Measurements from ENCODE around the gene MAX.

MAX gene

GRCh38 chr14:65079768-65080167 is 22.5 kb downstream of the MAX start:
- no peaks in the 10 kb centered on the region for H3K9me3 ChIP-seq (ENCODE audit: control insufficient read depth, insufficient read depth, low read depth, low read length)
- CTCF ChIA-PET, result no interaction called here
- TF ChIP-seq KLF10 (tag by site-specific recombination; IDR thresholded peaks at IDR 0.05), result no peak
- peaks cover 22 to 85% of the 10 kb centered on the region in 2 experiments for H3K36me3 ChIP-seq (ENCODE audit: control insufficient read depth in 2 of 2, insufficient read depth in 1 of 2, low read length in 2 of 2)
- H3K27ac ChIP-seq (ENCODE audit: extremely low read depth, low read depth, low read length), result no peak overlapping the region
- POLR2A ChIA-PET, result interaction anchor here (0.7 kb wide), 1 partner anchor 23 kb away, joined by 3 read pairs; no protein-coding TSS in a partner anchor
- H3K4me1 ChIP-seq (ENCODE audit: control insufficient read depth, insufficient read depth, low read length), result no peaks in the 10 kb centered on the region
- H3K4me3 ChIP-seq (ENCODE audit: low read depth, low read length), result no peak overlapping the region

- CTCF ChIA-PET, result interaction anchor here (0.6 kb wide), 1 partner anchor 20 kb away, joined by 3 read pairs; no protein-coding TSS in a partner anchor
- POLR2A ChIA-PET, result no interaction called here
- Histone ChIP-seq H3K36me3 (ENCODE audit: control insufficient read depth in 2 of 2, insufficient read depth in 1 of 2, low read length in 2 of 2) (peaks cover 16 to 88% of the 10 kb centered on the region in 2 experiments), H3K27ac (ENCODE audit: extremely low read depth, low read depth, low read length) (no peak overlapping the region), H3K4me3 (ENCODE audit: low read depth, low read length) (no peak overlapping the region), H3K4me1 (ENCODE audit: control insufficient read depth, insufficient read depth, low read length) (no peaks in the 10 kb centered on the region), H3K9me3 (ENCODE audit: control insufficient read depth, insufficient read depth, low read depth, low read length) (no peaks in the 10 kb centered on the region)
- TF ChIP-seq ZNF248 (tag by site-specific recombination; IDR thresholded peaks at IDR 0.05) (no peak), SP3 (tag by site-specific recombination; IDR thresholded peaks at IDR 0.05) (no peak), ZNF768 (tag by site-specific recombination; IDR thresholded peaks at IDR 0.05) (no peak), CTCF (tag by site-specific recombination; IDR thresholded peaks at IDR 0.05) (no peak), ZFP41 (tag by site-specific recombination; IDR thresholded peaks at IDR 0.05; ENCODE audit: borderline replicate concordance) (no peak), PRDM6 (tag by site-specific recombination; IDR thresholded peaks at IDR 0.05) (no peak), ZNF148 (tag by site-specific recombination; IDR thresholded peaks at IDR 0.05; ENCODE audit: borderline replicate concordance) (no peak), ZNF555 (tag by site-specific recombination; conservative IDR thresholded peaks at IDR 0.05) (no peak), MZF1 (tag by site-specific recombination; IDR thresholded peaks at IDR 0.05; ENCODE audit: borderline replicate concordance) (no peak), ZNF350 (tag by site-specific recombination; IDR thresholded peaks at IDR 0.05) (no peak), REPIN1 (tag by site-specific recombination; IDR thresholded peaks at IDR 0.05; ENCODE audit: low read depth) (no peak), OVOL3 (tag by site-specific recombination; IDR thresholded peaks at IDR 0.05) (no peak)
Measured at GRCh38 chr14:65079201-65079600, 23.1 kb downstream of the MAX start.

- Histone ChIP-seq H3K27ac (ENCODE audit: extremely low read depth, low read depth, low read length) (no peak overlapping the region), H3K36me3 (ENCODE audit: control insufficient read depth in 2 of 2, insufficient read depth in 1 of 2, low read length in 2 of 2) (peaks cover 10 to 80% of the 10 kb centered on the region in 2 experiments), H3K9me3 (ENCODE audit: control insufficient read depth, insufficient read depth, low read depth, low read length) (no peaks in the 10 kb centered on the region), H3K4me3 (ENCODE audit: low read depth, low read length) (no peak overlapping the region), H3K4me1 (ENCODE audit: control insufficient read depth, insufficient read depth, low read length) (no peaks in the 10 kb centered on the region)
- CTCF ChIA-PET, result no interaction called here
- POLR2A ChIA-PET, result interaction anchor here (1.4 kb wide), 1 partner anchor 25 kb away, joined by 4 read pairs; the partner anchor contains the start of gene MAX
- TF ChIP-seq YY2 (tag by site-specific recombination; IDR thresholded peaks at IDR 0.05), result no peak
- TF ChIP-seq ZNF596 (tag by site-specific recombination; IDR thresholded peaks at IDR 0.05), result no peak
- TF ChIP-seq ZBTB7A (tag by site-specific recombination; IDR thresholded peaks at IDR 0.05; ENCODE audit: low read depth), result no peak
- no peak for TF ChIP-seq ZNF2 (tag by site-specific recombination; IDR thresholded peaks at IDR 0.05)
- TF ChIP-seq ZFP3 (tag by site-specific recombination; IDR thresholded peaks at IDR 0.05; ENCODE audit: low read depth), result no peak
- TF ChIP-seq ZNF423 (tag by site-specific recombination; IDR thresholded peaks at IDR 0.05), result no peak
- no peak for TF ChIP-seq ZNF791 (tag by site-specific recombination; IDR thresholded peaks at IDR 0.05)
- no peak for TF ChIP-seq ZNF426 (tag by site-specific recombination; IDR thresholded peaks at IDR 0.05)
- no peak for TF ChIP-seq ZNF623 (tag by site-specific recombination; IDR thresholded peaks at IDR 0.05)
Measured at GRCh38 chr14:65077318-65077717, 25.0 kb downstream of the MAX start.
